B cell (primary cell): ENCODE data around the gene ZFP3. TPM values are rescaled to one million over a fixed set of nuclear protein-coding genes. Genes with fewer than 3 reads are reported as not detected.
"Not testable (repeated sequence)": the region's sequence is repeated elsewhere in the genome, so short reads cannot be mapped to it uniquely, and the experiment has no call there.

Experiments
- ATAC-seq: fragments of 200-7000 bp; cut with Tn5 transposase; one replicate; pipeline ENCODE4 v1.10.0; 2021; ENCODE audit warnings: low read depth, mild to moderate bottlenecking, moderate number of reproducible peaks, moderate library complexity
- CTCF ChIA-PET: fragments of 350-600 bp; sonication (Branson Sonifier 250); formaldehyde crosslinking; loops from one replicate; lab custom pipeline; 2021; ENCODE audit warnings: antibody characterized with exemption, inconsistent platforms; lab: Charles Lee
- POLR2A ChIA-PET: fragments of 350-600 bp; sonication (Branson Sonifier 250); formaldehyde crosslinking; loops from one replicate; lab custom pipeline; 2021; ENCODE audit warnings: antibody characterized with exemption; lab: Charles Lee
- DNase-seq: peaks from one replicate; pipeline ENCODE4 v3.0.0; 2013
- H2AFZ ChIP-seq: 2 replicates; pipeline ENCODE4 v1.6.1; 2012; ENCODE audit warnings: mild to moderate bottlenecking, low read depth, low read length; ENCODE audit not compliant: insufficient read depth, poor library complexity, severe bottlenecking
- H3K27ac ChIP-seq, 2 donors: 1 replicate in 1 of 2; 2 replicates in 1 of 2; pipeline ENCODE4 v1.5.1; 2012 to 2013; ENCODE audit warnings: low read length in 2 of 2, mild to moderate bottlenecking in 2 of 2, moderate library complexity in 1 of 2
- H3K27me3 ChIP-seq, 4 experiments: fragments of 200-600 bp in 1 of 4; sonication (generic) in 1 of 4; replicated peaks in 1 of 4; 1 replicate in 2 of 4; 2 replicates in 2 of 4; pipeline versions ENCODE4 v1.6.1 to v1.7.0; 2013 to 2016; ENCODE audit warnings: low read length in 3 of 4, mild to moderate bottlenecking in 2 of 4, mixed read lengths in 1 of 4, moderate library complexity in 1 of 4; ENCODE audit not compliant: insufficient read depth in 4 of 4, control insufficient read depth in 3 of 4; ENCODE audit errors: control extremely low read depth in 1 of 4
- H3K36me3 ChIP-seq, 2 experiments: replicated peaks in 1 of 2; 1 replicate in 1 of 2; 2 replicates in 1 of 2; pipeline versions ENCODE4 v1.6.1 to v1.7.1; 2013; ENCODE audit warnings: low read length in 1 of 2; ENCODE audit not compliant: insufficient read depth in 2 of 2, control insufficient read depth in 1 of 2; ENCODE audit errors: control extremely low read depth in 1 of 2, extremely low read depth in 1 of 2
- H3K4me1 ChIP-seq, 2 donors: fragments of 200-600 bp in 1 of 2; sonication (generic) in 1 of 2; 1 replicate in 1 of 2; 2 replicates in 1 of 2; pipeline versions ENCODE4 v1.5.1 to v1.6.1; 2013 to 2017; ENCODE audit warnings: low read length in 2 of 2; ENCODE audit not compliant: control insufficient read depth in 2 of 2, insufficient read depth in 2 of 2
- H3K4me2 ChIP-seq: replicated peaks from 2 replicates; pipeline ENCODE3; 2012; ENCODE audit warnings: mild to moderate bottlenecking, low read depth, low read length; ENCODE audit not compliant: poor library complexity, severe bottlenecking
- H3K4me3 ChIP-seq, 5 experiments: fragments of 200-600 bp in 1 of 5; sonication (generic) in 1 of 5; 1 replicate in 3 of 5; 2 replicates in 2 of 5; pipeline versions ENCODE4 v1.5.1 to v1.7.0; 2011 to 2016; ENCODE audit warnings: low read length in 4 of 5, mild to moderate bottlenecking in 4 of 5, low read depth in 2 of 5, control low read depth in 1 of 5, moderate library complexity in 1 of 5; ENCODE audit not compliant: insufficient read depth in 1 of 5; ENCODE audit errors: control extremely low read depth in 1 of 5, extremely low read depth in 1 of 5
- H3K79me2 ChIP-seq: fragments of 200-600 bp; sonication (generic); one replicate; pipeline ENCODE4 v1.6.0; 2016; ENCODE audit warnings: low read length; ENCODE audit not compliant: control insufficient read depth, insufficient read depth
- H3K9ac ChIP-seq: fragments of 200-600 bp; sonication (generic); 2 replicates; pipeline ENCODE4 v1.6.1; 2017; ENCODE audit warnings: mild to moderate bottlenecking, low read length, moderate library complexity
- H3K9me3 ChIP-seq, 3 donors: one replicate each; pipeline versions ENCODE4 v1.6.1 to v1.7.1; 2013; ENCODE audit warnings: low read length in 2 of 3; ENCODE audit not compliant: control insufficient read depth in 2 of 3, insufficient read depth in 1 of 3; ENCODE audit errors: control extremely low read depth in 1 of 3
- H4K20me1 ChIP-seq: 2 replicates; pipeline ENCODE4 v1.6.0; 2012; ENCODE audit warnings: mild to moderate bottlenecking, low read length; ENCODE audit not compliant: insufficient read depth, control insufficient read depth, poor library complexity, severe bottlenecking
- H3K27ac Mint-ChIP-seq: one replicate; pipeline ENCODE4 v1.8.0; 2021; ENCODE audit warnings: mixed read lengths
- H3K27me3 Mint-ChIP-seq: one replicate; pipeline ENCODE4 v1.8.0; 2021; ENCODE audit warnings: mixed read lengths
- H3K4me1 Mint-ChIP-seq: one replicate; pipeline ENCODE4 v1.8.0; 2021; ENCODE audit warnings: mixed read lengths
- H3K4me3 Mint-ChIP-seq: one replicate; pipeline ENCODE4 v1.8.0; 2021; ENCODE audit warnings: mixed read lengths
- H3K9me3 Mint-ChIP-seq: one replicate; pipeline ENCODE4 v1.8.0; 2022; ENCODE audit warnings: mixed read lengths; ENCODE audit not compliant: insufficient read depth
- CTCF ChIP-seq: fragments of 200-600 bp; IDR thresholded peaks from one replicate; pipeline ENCODE4 v1.8.0; 2022; ENCODE audit warnings: antibody characterized with exemption, mild to moderate bottlenecking
- EZH2 ChIP-seq: IDR thresholded peaks from 2 replicates; pipeline ENCODE4 v1.6.1; 2012; ENCODE audit warnings: borderline replicate concordance, low read depth, mild to moderate bottlenecking, moderate library complexity, low read length; ENCODE audit not compliant: insufficient read depth, poor library complexity, severe bottlenecking
- WGBS: methylation state at CpG from one replicate; pipeline ENCODE4 v1.1.5; 2013; ENCODE audit warnings: missing lambda C conversion rate; ENCODE audit not compliant: insufficient coverage; 5-methylcytosine and 5-hydroxymethylcytosine counted together
- intact Hi-C: fragments of 100-400 bp; cut with micrococcal nuclease; formaldehyde crosslinking; loops from one replicate; pipeline ENCODE4 v1.10.0; 2022
- polyA plus RNA-seq: library from polyadenylated mRNA; depleted of rRNA; stranded (reverse); fragments of >200 nt; gene quantifications from 2 replicates; pipeline ENCODE4 v1.2.3, GENCODE V29; 2012
- total RNA-seq, 2 donors: library from RNA; stranded (reverse); fragments of 120-200 nt in 1 of 2; gene quantifications; 1 replicate in 1 of 2; 2 replicates in 1 of 2; pipeline versions ENCODE4 v1.2.3 to v1.2.4, GENCODE V29; 2013 to 2022

ZFP3 gene
- total and polyA plus RNA-seq, 2 donors (not counting 1 experiment from before 2014, with no cell fraction given), result 5.1 to 15.8 TPM

GRCh38 chr17:5077275-5077674 is 992 bp upstream of the ZFP3 start:
- DNase-seq, ATAC-seq, H3K27me3 Mint-ChIP-seq, H4K20me1 ChIP-seq, H3K9ac ChIP-seq, H3K9me3 Mint-ChIP-seq, H3K27me3 ChIP-seq, H3K4me3 ChIP-seq, H3K27ac ChIP-seq, H3K36me3 ChIP-seq: not testable (repeated sequence)
- H3K79me2 ChIP-seq, result peaks cover 27% of the 10 kb centered on the region
- POLR2A ChIA-PET, result interaction anchor here (0.6 to 1.3 kb wide), 3 partner anchors 36 to 233 kb away, joined by 3 to 4 read pairs (median 4); no protein-coding TSS in a partner anchor
- WGBS, result 99% methylated on average over 16 of the region's 24 CpGs
- intact Hi-C loops, result loop anchor here (5.0 kb wide), 2 partner anchors 45 to 230 kb away; no protein-coding TSS in a partner anchor
- peak overlapping the region; percentile 77 for H3K4me2 ChIP-seq
- H3K9me3 ChIP-seq, result peaks cover 0 to 12% (median 1%) of the 10 kb centered on the region in 3 donors
- Mint-ChIP-seq H3K4me3 (peak overlapping the region; percentile 81), H3K27ac (peak overlapping the region; percentile 95), H3K4me1 (peaks cover 27% of the 10 kb centered on the region)
- CTCF ChIA-PET, result interaction anchor here (3.4 kb wide), 1 partner anchor 19 kb away, joined by 12 read pairs; no protein-coding TSS in a partner anchor
- H2AFZ ChIP-seq, result peak overlapping the region; percentile 85
- peaks cover 8 to 21% of the 10 kb centered on the region in 2 donors for H3K4me1 ChIP-seq

GRCh38 chr17:5077781-5078105 is 524 bp upstream of the ZFP3 start:
- peak overlapping the region; percentile 85 for H2AFZ ChIP-seq
- peak overlapping the region; percentile 71 for H3K9ac ChIP-seq
- peak overlapping the region; percentile 95 for H3K27ac Mint-ChIP-seq
- H3K27me3 Mint-ChIP-seq, result no peaks in the 10 kb centered on the region
- POLR2A ChIA-PET, result interaction anchor here (0.6 to 2.4 kb wide), 5 partner anchors 19 to 233 kb away, joined by 3 to 19 read pairs (median 4); partner anchors contain the start of gene ZNF594
- peaks cover under 1% of the 10 kb centered on the region for H3K9me3 Mint-ChIP-seq
- peaks cover 8 to 21% of the 10 kb centered on the region in 2 donors for H3K4me1 ChIP-seq
- peaks cover 31% of the 10 kb centered on the region for H3K79me2 ChIP-seq
- WGBS, result 34% methylated on average over 14 of the region's 14 CpGs
- H3K9me3 ChIP-seq, result peaks cover 0 to 12% (median 1%) of the 10 kb centered on the region in 3 donors
- no peak for ATAC-seq
- CTCF ChIA-PET, result interaction anchor here (1.3 to 3.4 kb wide), 3 partner anchors 18 to 90 kb away, joined by 3 to 12 read pairs (median 3); partner anchors contain the start of gene CAMTA2
- H4K20me1 ChIP-seq, result no peaks in the 10 kb centered on the region
- H3K4me2 ChIP-seq, result peak overlapping the region; percentile 77
- DNase-seq, result no peak
- peak overlapping the region; percentile 68 to 78 (median 75) for H3K4me3 ChIP-seq
- intact Hi-C loops, result loop anchor here (1.0 to 5.0 kb wide), 9 partner anchors 19 to 409 kb away; partner anchors contain the start of genes C17orf107, DERL2, INCA1 and KIF1C
- peak overlapping the region; percentile 81 to 86 for H3K27ac ChIP-seq
- peak overlapping the region; percentile 81 for H3K4me3 Mint-ChIP-seq
- no peaks in the 10 kb centered on the region for H3K27me3 ChIP-seq
- H3K4me1 Mint-ChIP-seq, result peaks cover 27% of the 10 kb centered on the region
- H3K36me3 ChIP-seq, result no peaks in the 10 kb centered on the region
- TF ChIP-seq CTCF (no peak), EZH2 (no peak)
